HG02973 (cell line): ENCODE measurements around the gene NUP50.

Source experiments
- ATAC-seq: cut with Tn5 transposase; IDR thresholded peaks from one replicate; pipeline ENCODE4 v1.9.1; 2021; ENCODE audit warnings: moderate library complexity; ENCODE audit not compliant: unreplicated experiment

NUP50 gene

DNA sequence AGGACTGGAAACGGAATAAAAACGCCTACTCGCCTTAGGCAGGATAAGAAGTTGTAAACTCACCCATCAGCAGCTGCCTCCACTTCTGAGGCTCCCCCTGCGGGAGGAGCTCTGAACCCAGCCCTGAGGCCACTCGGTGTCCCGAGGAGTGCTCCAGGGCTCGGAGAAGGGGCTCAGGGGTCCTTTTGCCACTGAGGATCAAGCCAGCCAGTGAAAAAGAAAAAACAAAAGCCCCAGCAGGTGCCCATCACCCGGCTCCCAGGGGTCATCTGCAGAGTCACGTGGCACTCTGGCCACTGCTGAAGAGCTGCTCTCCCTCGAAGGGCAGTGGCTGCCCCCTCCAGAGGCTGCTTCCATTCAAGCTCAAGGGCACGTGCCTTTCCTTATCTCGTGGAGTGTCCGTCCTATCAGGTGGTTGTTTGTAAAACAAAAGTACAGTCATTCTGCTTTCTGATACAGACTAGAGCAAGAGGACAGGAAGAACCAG is 29.0 kb downstream of the NUP50 start:
- no peak for ATAC-seq

GRCh38 chr22:45194686-45195085 is 31.0 kb downstream of the NUP50 start:
- ATAC-seq: no peak

GRCh38 chr22:45195616-45196015 is 31.9 kb downstream of the NUP50 start:
- no peak for ATAC-seq

DNA sequence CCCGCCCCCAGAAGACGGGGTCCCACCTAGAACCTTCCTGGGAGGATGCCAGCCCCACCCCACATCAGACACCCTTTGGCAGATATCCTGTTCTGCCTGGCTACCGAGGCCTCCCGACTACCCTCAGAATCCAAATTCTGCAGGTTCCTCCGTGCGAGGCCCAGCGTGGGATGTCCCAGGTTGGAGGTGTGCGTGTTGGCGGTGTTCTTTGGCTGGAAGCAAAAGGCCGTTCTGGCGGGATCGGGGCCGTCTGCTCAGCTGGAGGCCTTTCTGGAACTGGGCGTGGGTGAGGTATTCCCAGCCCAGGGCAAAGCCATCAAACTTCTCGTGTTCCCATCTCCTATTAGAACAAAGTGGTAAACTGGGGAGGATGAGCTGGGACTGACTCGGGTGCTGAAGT is 32.6 kb downstream of the NUP50 start:
- no peak for ATAC-seq

DNA sequence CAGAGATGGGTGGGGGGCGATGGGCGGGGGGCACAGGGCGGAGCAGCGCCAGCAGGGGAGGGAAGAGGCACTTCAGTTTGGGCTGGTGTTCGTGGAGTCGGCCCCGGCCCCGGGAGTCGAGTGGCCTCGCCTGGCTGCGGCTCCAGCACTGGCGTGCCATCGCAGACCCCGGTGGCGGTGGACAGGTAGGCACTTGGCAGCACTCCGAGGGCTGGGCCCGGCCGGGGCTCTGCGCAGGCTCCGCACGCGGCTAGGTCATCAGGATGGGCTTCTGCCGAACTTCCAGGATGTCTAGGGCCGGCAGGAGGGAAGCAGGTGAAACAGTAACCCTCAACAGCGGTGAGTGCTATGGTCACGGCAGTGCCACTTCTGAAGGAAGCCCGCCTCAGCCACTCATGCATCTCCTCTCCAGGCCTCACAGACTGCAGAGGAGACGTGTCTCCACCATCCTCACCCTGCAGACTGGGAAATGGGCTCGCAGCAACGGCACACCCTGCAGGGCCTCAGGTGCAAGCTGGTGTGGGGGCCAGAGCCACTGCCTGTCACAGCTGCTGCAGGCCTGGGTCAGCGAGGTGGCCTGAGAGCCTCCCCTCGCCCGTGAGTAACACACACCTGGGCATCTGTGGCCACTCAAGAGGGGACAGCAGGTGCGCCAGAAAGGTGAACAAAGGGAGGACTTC is 33.3 kb downstream of the NUP50 start:
- ATAC-seq: no peak

- no peak for ATAC-seq
These were observed 34.1 kb downstream of the NUP50 start for GRCh38 chr22:45197606-45198462.

GRCh38 chr22:45198463-45198795 is 34.7 kb downstream of the NUP50 start:
- no peak for ATAC-seq

GRCh38 chr22:45199723-45200122 is 36.0 kb downstream of the NUP50 start:
- ATAC-seq: no peak

- ATAC-seq: no peak
These were observed 36.5 kb downstream of the NUP50 start for GRCh38 chr22:45200230-45200629.

GRCh38 chr22:45200860-45201511 is 37.3 kb downstream of the NUP50 start:
- ATAC-seq: no peak

DNA sequence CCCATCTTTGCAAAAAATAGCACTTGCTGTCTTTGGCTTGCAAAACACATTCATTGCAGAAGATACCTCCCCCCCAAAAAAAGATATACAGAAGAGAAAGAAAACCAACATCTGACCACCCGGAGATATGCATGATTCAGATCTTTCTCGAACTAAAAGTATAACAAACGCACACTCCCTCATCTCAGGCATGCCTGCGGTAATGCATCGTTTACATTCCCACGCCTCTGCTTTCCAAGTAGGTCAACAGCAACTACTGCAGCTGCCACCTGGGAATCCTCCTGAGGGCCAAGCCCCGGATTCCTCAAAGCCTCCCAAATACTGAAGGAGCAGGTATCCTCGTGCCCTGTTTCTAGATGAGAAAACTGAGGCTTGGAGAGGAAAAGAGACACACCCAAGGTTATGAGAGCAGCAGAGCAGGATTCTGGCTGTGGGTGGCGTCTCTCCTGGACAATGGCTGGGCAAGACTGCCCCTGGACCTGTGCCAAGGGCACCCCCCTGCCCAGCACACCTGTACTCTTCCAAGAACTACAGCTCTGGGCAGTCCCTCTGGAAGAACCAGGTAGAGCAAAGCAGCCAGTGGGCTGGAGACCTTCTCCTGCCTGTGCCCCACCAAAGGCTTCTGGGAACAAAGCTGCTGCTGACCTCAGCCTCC is 38.1 kb downstream of the NUP50 start:
- ATAC-seq: no peak

- no peak for ATAC-seq
These were observed 38.8 kb downstream of the NUP50 start for GRCh38 chr22:45202333-45203149.

- no peak for ATAC-seq
These were observed 39.6 kb downstream of the NUP50 start for GRCh38 chr22:45203150-45203951.

DNA sequence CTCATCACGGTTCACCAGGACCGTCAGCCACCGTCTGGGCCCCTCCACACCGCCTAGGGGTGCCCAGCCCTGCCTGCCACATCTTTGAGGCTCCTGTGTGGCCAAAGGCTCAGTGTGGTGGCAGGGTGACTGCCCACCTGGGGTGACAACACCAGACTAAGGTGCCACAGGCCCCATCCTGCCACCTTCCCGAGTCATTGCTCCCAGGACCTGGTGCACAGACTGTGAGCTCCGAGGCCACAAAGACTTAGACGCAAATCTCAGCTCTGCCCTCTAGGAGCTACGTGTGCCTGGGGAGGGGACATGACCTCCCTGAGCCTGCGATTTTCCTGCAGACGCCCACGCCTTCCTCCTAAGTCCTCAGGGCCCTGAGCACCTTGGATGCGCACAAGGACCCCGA is 40.5 kb downstream of the NUP50 start:
- ATAC-seq: no peak

DNA sequence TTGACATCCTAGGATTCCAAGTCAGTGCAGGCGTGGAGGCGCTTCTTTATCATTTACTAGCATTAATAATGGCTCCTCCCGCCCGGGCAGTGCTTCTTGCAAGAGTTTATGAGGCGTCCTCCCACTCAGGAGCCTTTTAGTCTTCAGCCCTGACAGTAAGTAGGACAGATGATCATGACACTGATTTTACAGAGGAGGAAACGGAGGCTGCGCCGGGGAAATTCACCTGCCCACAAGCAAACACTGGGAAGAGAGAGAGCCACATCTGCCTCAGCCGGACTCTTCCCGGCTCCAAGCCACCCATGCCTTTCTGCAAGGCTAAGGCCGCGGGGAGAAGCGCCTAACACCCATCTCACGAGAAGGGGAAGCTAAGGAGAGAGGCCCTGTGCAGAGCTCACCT is 41.1 kb downstream of the NUP50 start:
- no peak for ATAC-seq

GRCh38 chr22:45205276-45205925 is 41.7 kb downstream of the NUP50 start:
- no peak for ATAC-seq

- no peak for ATAC-seq
These were observed 42.5 kb downstream of the NUP50 start for GRCh38 chr22:45206233-45206632.

- no peak for ATAC-seq
These were observed 43.8 kb downstream of the NUP50 start for GRCh38 chr22:45207533-45207932.

DNA sequence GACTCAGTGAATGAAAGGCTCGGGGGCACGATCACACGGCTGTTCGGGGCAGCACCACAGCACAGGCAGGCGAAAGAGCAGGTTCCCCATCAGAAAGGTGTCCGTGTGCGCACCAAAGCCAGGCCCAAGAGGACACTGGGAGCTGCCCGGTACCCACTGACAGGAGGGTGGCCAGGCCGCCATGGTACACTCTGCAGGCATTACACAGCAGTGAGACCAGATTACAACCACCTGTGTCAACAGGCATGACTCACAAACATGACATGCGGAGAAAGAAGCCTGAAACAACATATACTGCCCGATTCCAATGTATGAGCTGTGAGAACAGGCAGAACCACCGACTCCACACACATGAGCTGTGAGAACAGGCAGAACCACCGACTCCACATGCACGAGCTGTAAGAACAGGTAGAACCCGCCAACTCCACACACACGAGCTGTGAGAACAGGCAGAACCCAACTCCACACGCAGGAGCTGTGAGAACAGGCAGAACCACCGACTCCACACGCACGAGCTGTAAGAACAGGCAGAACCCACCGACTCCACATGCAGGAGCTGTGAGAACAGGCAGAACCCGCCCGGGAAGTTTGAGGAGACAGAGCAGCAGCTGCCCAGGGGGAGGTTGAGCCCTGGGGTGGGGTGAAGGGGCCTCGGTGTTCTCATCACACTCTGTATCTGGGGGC is 44.4 kb downstream of the NUP50 start:
- no peak for ATAC-seq
